Mucosa of stomach (tissue), 1 donor: ENCODE data around the gene RASGRP3.

Experiments
- H3K27me3 ChIP-seq: one replicate; pipeline ENCODE4 v1.7.0; 2013; ENCODE audit warnings: mild to moderate bottlenecking, low read length; ENCODE audit not compliant: control insufficient read depth, insufficient read depth
- H3K36me3 ChIP-seq: one replicate; pipeline ENCODE4 v1.7.0; 2013; ENCODE audit warnings: low read length; ENCODE audit not compliant: control insufficient read depth, insufficient read depth
- H3K4me1 ChIP-seq: one replicate; pipeline ENCODE4 v1.7.0; 2013; ENCODE audit warnings: mild to moderate bottlenecking, low read length; ENCODE audit not compliant: control insufficient read depth, insufficient read depth
- H3K4me3 ChIP-seq: one replicate; pipeline ENCODE4 v1.7.0; 2013; ENCODE audit warnings: low read length
- H3K9ac ChIP-seq: one replicate; pipeline ENCODE4 v1.7.0; 2013; ENCODE audit warnings: mild to moderate bottlenecking, low read length, moderate library complexity
- H3K9me3 ChIP-seq: one replicate; pipeline ENCODE4 v1.7.0; 2013; ENCODE audit warnings: mild to moderate bottlenecking, low read length, moderate library complexity; ENCODE audit not compliant: control insufficient read depth
- donor health status: Pancreatic carcinoma.

RASGRP3 gene

DNA sequence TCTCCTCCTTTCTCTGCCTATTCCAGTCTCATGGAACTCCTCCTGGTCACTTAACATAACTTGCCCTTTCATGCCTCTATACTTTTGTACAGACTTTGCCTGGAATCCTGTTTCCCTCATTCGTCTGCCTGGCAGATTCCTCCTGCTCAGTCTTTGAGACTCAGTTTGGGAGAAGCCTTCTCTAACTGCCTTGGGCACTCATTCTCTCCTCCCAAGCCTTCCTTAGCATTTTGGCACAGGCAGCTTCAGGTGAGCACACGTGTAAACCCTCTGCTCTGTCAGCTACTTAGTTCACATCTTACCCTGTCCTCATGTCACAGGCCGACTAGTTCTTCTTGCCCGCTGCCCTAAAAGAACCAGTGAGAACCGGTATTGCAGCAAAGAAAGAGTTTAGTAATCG is 128.6 kb downstream of the RASGRP3 start:
- H3K9ac ChIP-seq, result no peak overlapping the region

DNA sequence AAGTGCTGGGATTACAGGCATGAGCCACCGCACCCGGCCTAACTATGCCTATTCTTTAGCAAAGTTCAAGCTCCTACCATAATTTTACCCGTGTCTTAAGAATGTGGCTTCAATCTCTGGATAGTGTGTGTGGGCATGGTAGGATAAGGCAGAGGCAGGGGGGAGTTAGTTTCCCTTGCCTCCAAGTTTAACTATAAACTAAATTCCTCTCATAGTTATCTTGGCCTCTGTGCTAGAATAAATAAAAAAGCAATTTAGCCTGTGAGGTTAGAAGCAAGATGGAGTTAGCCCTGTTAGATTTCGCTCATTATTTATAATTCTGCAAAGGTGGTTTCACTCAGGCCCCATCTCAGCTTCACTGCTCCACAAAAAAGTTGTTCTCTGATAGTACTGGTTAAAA is 129.7 kb downstream of the RASGRP3 start:
- no peaks in the 10 kb centered on the region for H3K4me1 ChIP-seq
- H3K9ac ChIP-seq, result no peak overlapping the region
- H3K4me3 ChIP-seq, result no peak overlapping the region
- no peaks in the 10 kb centered on the region for H3K9me3 ChIP-seq
- no peaks in the 10 kb centered on the region for H3K36me3 ChIP-seq
- no peaks in the 10 kb centered on the region for H3K27me3 ChIP-seq

More for the DNA sequence above, 128.6 kb downstream of the RASGRP3 start:
- H3K27me3 ChIP-seq, result no peaks in the 10 kb centered on the region
- no peaks in the 10 kb centered on the region for H3K4me1 ChIP-seq
- H3K9me3 ChIP-seq, result no peaks in the 10 kb centered on the region
- H3K36me3 ChIP-seq, result no peaks in the 10 kb centered on the region
- no peak overlapping the region for H3K4me3 ChIP-seq

- Histone ChIP-seq H3K9ac (no peak overlapping the region), H3K9me3 (no peaks in the 10 kb centered on the region), H3K4me1 (no peaks in the 10 kb centered on the region), H3K4me3 (no peak overlapping the region), H3K36me3 (no peaks in the 10 kb centered on the region), H3K27me3 (no peaks in the 10 kb centered on the region)
Measured at GRCh38 chr2:33606622-33607021, 130.2 kb downstream of the RASGRP3 start.

DNA sequence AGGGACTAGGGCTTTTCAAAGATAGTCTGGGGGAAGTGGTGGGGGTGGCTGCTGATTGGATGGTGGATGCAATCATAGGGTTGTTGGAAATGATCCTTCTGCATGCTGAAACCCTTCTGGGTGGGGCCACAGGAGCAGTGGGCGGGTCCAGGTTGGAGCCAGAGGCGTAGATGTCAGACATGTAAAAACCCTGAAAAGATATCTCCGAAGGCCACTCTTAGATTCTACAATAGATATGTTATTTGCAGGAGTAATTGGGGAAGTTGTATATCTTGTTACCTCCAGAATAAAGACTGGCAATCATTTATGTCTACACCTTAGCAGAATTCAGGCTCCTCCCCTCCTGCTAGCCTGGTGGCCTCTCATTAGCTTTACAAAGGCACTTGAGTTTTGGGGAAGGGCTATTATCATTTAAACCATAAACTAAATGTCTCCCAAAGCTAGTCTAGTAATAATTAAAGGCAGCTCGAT is 130.8 kb downstream of the RASGRP3 start:
- Histone ChIP-seq H3K9me3 (no peaks in the 10 kb centered on the region), H3K4me3 (no peak overlapping the region), H3K4me1 (no peaks in the 10 kb centered on the region), H3K36me3 (no peaks in the 10 kb centered on the region), H3K27me3 (no peaks in the 10 kb centered on the region), H3K9ac (no peak overlapping the region)

DNA sequence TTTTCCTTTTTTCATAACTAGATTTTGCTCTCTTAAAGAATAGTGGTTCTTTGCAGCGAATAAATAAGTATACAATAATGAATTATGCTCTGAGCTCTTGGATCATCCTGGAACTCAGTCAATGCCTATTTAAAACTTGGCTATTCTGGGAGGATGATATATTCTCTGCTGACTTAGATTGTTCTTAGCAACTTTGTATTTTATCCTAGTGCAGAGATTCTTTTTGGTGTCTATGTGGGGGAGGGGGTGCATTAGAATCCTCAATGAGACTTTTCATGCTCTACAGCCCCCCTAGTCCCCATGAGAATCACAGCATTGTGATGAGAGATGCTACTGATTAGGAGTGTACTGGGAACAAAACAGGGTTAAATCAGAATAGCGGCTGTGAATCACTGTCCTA is 131.5 kb downstream of the RASGRP3 start:
- H3K4me3 ChIP-seq, result no peak overlapping the region
- H3K27me3 ChIP-seq, result no peaks in the 10 kb centered on the region
- H3K36me3 ChIP-seq, result no peaks in the 10 kb centered on the region
- H3K9me3 ChIP-seq, result no peaks in the 10 kb centered on the region
- no peak overlapping the region for H3K9ac ChIP-seq
- H3K4me1 ChIP-seq, result no peaks in the 10 kb centered on the region

GRCh38 chr2:33614190-33614589 is 137.7 kb downstream of the RASGRP3 start:
- Histone ChIP-seq H3K4me3 (no peak overlapping the region), H3K9me3 (no peaks in the 10 kb centered on the region), H3K9ac (no peak overlapping the region), H3K4me1 (no peaks in the 10 kb centered on the region), H3K27me3 (no peaks in the 10 kb centered on the region), H3K36me3 (no peaks in the 10 kb centered on the region)
